Breast epithelium (tissue), 4 donors: Measurements from ENCODE around the gene TTLL11. TPM values are rescaled to one million over a fixed set of nuclear protein-coding genes. Genes with fewer than 3 reads are reported as not detected.

ENCODE experiments used
- DNase-seq, 2 donors: peaks; one replicate each; pipeline ENCODE4 v3.0.0-alpha.2; 2019; ENCODE audit warnings: low spot score in 2 of 2
- H3K27ac ChIP-seq, 2 donors: fragments of 200-600 bp; sonication (generic) in 1 of 2; one replicate each; pipeline ENCODE4 v1.5.1; 2016 to 2019; ENCODE audit warnings: mild to moderate bottlenecking in 1 of 2
- H3K27me3 ChIP-seq, 2 donors: fragments of 200-600 bp; sonication (generic) in 1 of 2; one replicate each; pipeline versions ENCODE4 v1.5.1 to v1.6.0; 2017 to 2019; ENCODE audit warnings: control low read depth in 1 of 2, mild to moderate bottlenecking in 1 of 2
- H3K36me3 ChIP-seq: fragments of 200-600 bp; one replicate; pipeline ENCODE4 v1.5.1; 2019
- H3K4me1 ChIP-seq, 2 donors: fragments of 200-600 bp; sonication (generic); one replicate each; pipeline ENCODE4 v1.5.1; 2016 to 2019; ENCODE audit warnings: control low read depth in 1 of 2
- H3K4me3 ChIP-seq, 3 donors: fragments of 200-600 bp; sonication (generic); 1 replicate in 2 of 3; 2 replicates in 1 of 3; pipeline ENCODE4 v1.5.1; 2016 to 2019; ENCODE audit warnings: mild to moderate bottlenecking in 3 of 3, moderate library complexity in 2 of 3
- H3K9me3 ChIP-seq, 2 donors: fragments of 200-600 bp; sonication (generic) in 1 of 2; one replicate each; pipeline ENCODE4 v1.5.1; 2016 to 2019; ENCODE audit warnings: control low read depth in 1 of 2
- CTCF ChIP-seq, 3 donors: fragments of 450-650 bp; IDR thresholded peaks; one replicate each; pipeline ENCODE4 v1.5.1; 2016 to 2017; ENCODE audit warnings: antibody characterized with exemption in 3 of 3, mild to moderate bottlenecking in 3 of 3, moderate library complexity in 3 of 3
- POLR2A ChIP-seq: fragments of 450-650 bp; IDR thresholded peaks from one replicate; pipeline ENCODE4 v1.6.1; 2016; ENCODE audit warnings: antibody characterized with exemption, mild to moderate bottlenecking, moderate library complexity
- POLR2AphosphoS5 ChIP-seq, 3 donors: sonication (generic); formaldehyde crosslinking; IDR thresholded peaks; one replicate each; pipeline ENCODE4 v1.6.1; 2017; ENCODE audit warnings: antibody characterized with exemption in 3 of 3
- intact Hi-C: fragments of 100-400 bp; cut with DNase I; formaldehyde crosslinking; loops from one replicate; pipeline ENCODE4 v1.15.1; 2023; ENCODE audit warnings: low total_unique reads
- total RNA-seq, 3 donors: library from RNA; depleted of rRNA; stranded (reverse); fragments of >200 nt; gene quantifications; one replicate each; pipeline ENCODE4 v1.1.0, GENCODE V29; 2016

TTLL11 gene
- total RNA-seq, 3 donors from 2014 or later = 9.0 to 12.1 (median 10.0) TPM

GRCh38 chr9:121950441-121950840 lies 142.7 kb downstream of the TTLL11 start:
- Histone ChIP-seq H3K36me3 (no peaks in the 10 kb centered on the region), H3K27ac (no peak overlapping the region), H3K9me3 (no peaks in the 10 kb centered on the region), H3K4me1 (no peaks in the 10 kb centered on the region), H3K4me3 (no peak overlapping the region), H3K27me3 (no peaks in the 10 kb centered on the region)
- TF ChIP-seq POLR2A (no peak), CTCF (IDR thresholded peaks at IDR 0.05) (no peak), POLR2AphosphoS5 (IDR thresholded peaks at IDR 0.05) (no peak)
- intact Hi-C loops = no loop called here
- no peak for DNase-seq

- no peak for DNase-seq
- Histone ChIP-seq H3K27me3 (no peaks in the 10 kb centered on the region), H3K9me3 (no peaks in the 10 kb centered on the region), H3K27ac (no peak overlapping the region), H3K4me1 (no peaks in the 10 kb centered on the region), H3K4me3 (no peak overlapping the region), H3K36me3 (no peaks in the 10 kb centered on the region)
- TF ChIP-seq CTCF (IDR thresholded peaks at IDR 0.05) (no peak), POLR2A (no peak), POLR2AphosphoS5 (IDR thresholded peaks at IDR 0.05) (no peak)
- intact Hi-C loops = no loop called here
Observed at GRCh38 chr9:121949766-121950165, 143.3 kb downstream of the TTLL11 start.

- no peak for TF ChIP-seq CTCF (IDR thresholded peaks at IDR 0.05)
- no peak for TF ChIP-seq POLR2AphosphoS5 (IDR thresholded peaks at IDR 0.05)
- no peak for TF ChIP-seq POLR2A
- no peaks in the 10 kb centered on the region for H3K36me3 ChIP-seq
- H3K4me1 ChIP-seq = no peaks in the 10 kb centered on the region
- H3K9me3 ChIP-seq = no peaks in the 10 kb centered on the region
- no peak overlapping the region for H3K4me3 ChIP-seq
- no peaks in the 10 kb centered on the region for H3K27me3 ChIP-seq
- no peak for DNase-seq
- H3K27ac ChIP-seq = no peak overlapping the region
- intact Hi-C loops = no loop called here
Observed at GRCh38 chr9:121949364-121949763, 143.7 kb downstream of the TTLL11 start.

GRCh38 chr9:121947775-121948174 lies 145.3 kb downstream of the TTLL11 start:
- H3K27ac ChIP-seq = no peak overlapping the region
- no peaks in the 10 kb centered on the region for H3K9me3 ChIP-seq
- no peak for DNase-seq
- no peaks in the 10 kb centered on the region for H3K36me3 ChIP-seq
- TF ChIP-seq CTCF (IDR thresholded peaks at IDR 0.05) (no peak), POLR2AphosphoS5 (IDR thresholded peaks at IDR 0.05) (no peak), POLR2A (no peak)
- H3K4me3 ChIP-seq = no peak overlapping the region
- intact Hi-C loops = no loop called here
- H3K4me1 ChIP-seq = no peaks in the 10 kb centered on the region
- no peaks in the 10 kb centered on the region for H3K27me3 ChIP-seq

- Histone ChIP-seq H3K4me3 (no peak overlapping the region), H3K27me3 (no peaks in the 10 kb centered on the region), H3K36me3 (no peaks in the 10 kb centered on the region), H3K9me3 (no peaks in the 10 kb centered on the region), H3K4me1 (no peaks in the 10 kb centered on the region), H3K27ac (no peak overlapping the region)
- DNase-seq = no peak
- TF ChIP-seq POLR2AphosphoS5 (IDR thresholded peaks at IDR 0.05) (no peak), CTCF (IDR thresholded peaks at IDR 0.05) (no peak), POLR2A (no peak)
- intact Hi-C loops = no loop called here
Observed at GRCh38 chr9:121946465-121946864, 146.6 kb downstream of the TTLL11 start.
